ENCODE results near the gene ASIP. TPM values are rescaled to one million over a fixed set of nuclear protein-coding genes. Genes with fewer than 3 reads are reported as not detected.
A peak's percentile ranks its signal among the peaks of the same experiment; 100 is the strongest.

Gene ASIP
- total and polyA plus RNA-seq, 2 of the 13 experiments (the other 11 are each of a cell fraction or from before 2014, with no cell fraction given) = not detected

GRCh38 chr20:34254979-34255378, 13.8 kb downstream of the ASIP start (continued):
- TF ChIP-seq GABPA (IDR thresholded peaks at IDR 0.05; ENCODE audit: low read depth, low read length) = no peak
- no peak for TF ChIP-seq GABPA (CRISPR knock-in tag; IDR thresholded peaks at IDR 0.05; ENCODE audit: low read depth)
- no peak for TF ChIP-seq ZNF660 (CRISPR knock-in tag; IDR thresholded peaks at IDR 0.05; ENCODE audit: borderline replicate concordance, low read depth)
- no peak for TF ChIP-seq FOXM1 (CRISPR knock-in tag; IDR thresholded peaks at IDR 0.05)
- TF ChIP-seq KDM3A (CRISPR knock-in tag; IDR thresholded peaks at IDR 0.05; ENCODE audit: low read depth) = 0 out of 2 replicates have a peak, but pooled peaks have one; percentile 23
- TF ChIP-seq TSC22D2 (CRISPR knock-in tag; IDR thresholded peaks at IDR 0.05; ENCODE audit: borderline replicate concordance) = 0 out of 2 replicates have a peak, but pooled peaks have one; percentile 19
- no peak for TF ChIP-seq ZNF564 (CRISPR knock-in tag; IDR thresholded peaks at IDR 0.05)
- TF ChIP-seq ZBTB34 (CRISPR knock-in tag; IDR thresholded peaks at IDR 0.05) = peak; percentile 80; the same call in 1 of the 2 replicates
- TF ChIP-seq ZNF644 (CRISPR knock-in tag; IDR thresholded peaks at IDR 0.05; ENCODE audit: low read depth) = peak; percentile 100
- TF ChIP-seq ZNF543 (CRISPR knock-in tag; IDR thresholded peaks at IDR 0.05) = no peak
- TF ChIP-seq TERF1 (CRISPR knock-in tag; IDR thresholded peaks at IDR 0.05) = no peak
- no peak for TF ChIP-seq CSRNP2 (CRISPR knock-in tag; conservative IDR thresholded peaks at IDR 0.05; ENCODE audit: low read depth)
- TF ChIP-seq NKX3-1 (CRISPR knock-in tag; IDR thresholded peaks at IDR 0.05) = no peak
- TF ChIP-seq HOXA7 (CRISPR knock-in tag; IDR thresholded peaks at IDR 0.05) = no peak
- TF ChIP-seq ZNF547 (CRISPR knock-in tag; IDR thresholded peaks at IDR 0.05) = no peak
- TF ChIP-seq ZSCAN12 (CRISPR knock-in tag; IDR thresholded peaks at IDR 0.05) = no peak
- no peak for TF ChIP-seq FOXA1 (IDR thresholded peaks at IDR 0.05)
- TF ChIP-seq FOXA1 (CRISPR knock-in tag; IDR thresholded peaks at IDR 0.05) = peak; percentile 90
- peak; percentile 23; the same call in 1 of the 2 replicates for TF ChIP-seq IKZF5 (CRISPR knock-in tag; IDR thresholded peaks at IDR 0.05)
- no peak for TF ChIP-seq ZBTB42 (CRISPR knock-in tag; IDR thresholded peaks at IDR 0.05)
- TF ChIP-seq ZNF839 (CRISPR knock-in tag; IDR thresholded peaks at IDR 0.05; ENCODE audit: borderline replicate concordance) = no peak
- no peak for TF ChIP-seq IRF1 (CRISPR knock-in tag; IDR thresholded peaks at IDR 0.05; ENCODE audit: low read depth)
- TF ChIP-seq ZNF777 (CRISPR knock-in tag; IDR thresholded peaks at IDR 0.05) = no peak
- no peak for TF ChIP-seq MEF2D (CRISPR knock-in tag; IDR thresholded peaks at IDR 0.05)
- peak; percentile 13; the same call in 1 of the 2 replicates for TF ChIP-seq SP4 (CRISPR knock-in tag; IDR thresholded peaks at IDR 0.05)
- TF ChIP-seq CENPX (CRISPR knock-in tag; IDR thresholded peaks at IDR 0.05) = no peak
- no peak for TF ChIP-seq ZNF160 (CRISPR knock-in tag; IDR thresholded peaks at IDR 0.05)
- TF ChIP-seq PAWR (CRISPR knock-in tag; IDR thresholded peaks at IDR 0.05; ENCODE audit: borderline replicate concordance) = no peak

Measured in HepG2 (cell line).